ENCODE results near the gene CD1E.

The CD1E gene

DNA sequence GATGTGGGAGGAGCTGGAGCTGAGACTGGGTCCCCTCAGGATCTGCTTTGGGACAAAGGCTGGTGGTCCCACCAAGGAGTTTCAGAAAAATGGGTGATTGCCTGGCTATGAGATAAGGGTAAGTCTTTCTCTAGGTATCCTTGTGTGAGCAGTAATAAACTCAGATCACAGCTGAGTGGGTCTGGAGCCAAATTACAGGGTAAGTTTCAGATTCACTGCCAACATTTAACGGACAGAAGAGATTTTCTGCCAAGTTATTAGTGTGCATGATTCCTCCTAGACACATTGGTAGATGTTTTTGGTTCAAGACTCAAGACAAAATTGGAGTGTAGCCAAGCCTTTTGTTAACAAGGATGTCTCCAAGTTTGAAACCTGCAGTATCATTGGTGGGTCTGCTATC lies 29.8 kb upstream of the CD1E start:
- Histone ChIP-seq H3K27me3 (ENCODE audit: insufficient read depth, low read length, poor library complexity, severe bottlenecking) (no peaks in the 10 kb centered on the region), H4K20me1 (ENCODE audit: insufficient read depth, low read length, poor library complexity, severe bottlenecking) (no peaks in the 10 kb centered on the region), H3K4me2 (ENCODE audit: low read depth, low read length, poor library complexity, severe bottlenecking) (no peak overlapping the region), H3K9me2 (replicated peaks; ENCODE audit: low read depth, low read length) (no peaks in the 10 kb centered on the region), H2AFZ (ENCODE audit: low read length) (no peak overlapping the region), H3K4me1 (ENCODE audit: insufficient read depth, low read length, poor library complexity, severe bottlenecking) (no peaks in the 10 kb centered on the region), H3K36me3 (ENCODE audit: insufficient read depth, low read length) (no peaks in the 10 kb centered on the region; the same call in 1 of the 2 replicates), H3K79me2 (ENCODE audit: insufficient read depth, low read length) (no peaks in the 10 kb centered on the region), H3F3A (ENCODE audit: low read depth) (no peaks in the 10 kb centered on the region), H3K9ac (ENCODE audit: low read depth, low read length, poor library complexity, severe bottlenecking) (no peak overlapping the region), H3K9me3 (ENCODE audit: insufficient read depth, low read depth, low read length) (no peaks in the 10 kb centered on the region), H3K4me3 (ENCODE audit: low read length, poor library complexity, severe bottlenecking) (no peak overlapping the region)
- TF ChIP-seq, protein P1, sequence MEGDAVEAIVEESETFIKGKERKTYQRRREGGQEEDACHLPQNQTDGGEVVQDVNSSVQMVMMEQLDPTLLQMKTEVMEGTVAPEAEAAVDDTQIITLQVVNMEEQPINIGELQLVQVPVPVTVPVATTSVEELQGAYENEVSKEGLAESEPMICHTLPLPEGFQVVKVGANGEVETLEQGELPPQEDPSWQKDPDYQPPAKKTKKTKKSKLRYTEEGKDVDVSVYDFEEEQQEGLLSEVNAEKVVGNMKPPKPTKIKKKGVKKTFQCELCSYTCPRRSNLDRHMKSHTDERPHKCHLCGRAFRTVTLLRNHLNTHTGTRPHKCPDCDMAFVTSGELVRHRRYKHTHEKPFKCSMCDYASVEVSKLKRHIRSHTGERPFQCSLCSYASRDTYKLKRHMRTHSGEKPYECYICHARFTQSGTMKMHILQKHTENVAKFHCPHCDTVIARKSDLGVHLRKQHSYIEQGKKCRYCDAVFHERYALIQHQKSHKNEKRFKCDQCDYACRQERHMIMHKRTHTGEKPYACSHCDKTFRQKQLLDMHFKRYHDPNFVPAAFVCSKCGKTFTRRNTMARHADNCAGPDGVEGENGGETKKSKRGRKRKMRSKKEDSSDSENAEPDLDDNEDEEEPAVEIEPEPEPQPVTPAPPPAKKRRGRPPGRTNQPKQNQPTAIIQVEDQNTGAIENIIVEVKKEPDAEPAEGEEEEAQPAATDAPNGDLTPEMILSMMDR (conservative IDR thresholded peaks at IDR 0.05; ENCODE audit: low read length): no peak
- TF ChIP-seq EZH2phosphoT487 (IDR thresholded peaks at IDR 0.05; ENCODE audit: borderline replicate concordance): no peak

DNA sequence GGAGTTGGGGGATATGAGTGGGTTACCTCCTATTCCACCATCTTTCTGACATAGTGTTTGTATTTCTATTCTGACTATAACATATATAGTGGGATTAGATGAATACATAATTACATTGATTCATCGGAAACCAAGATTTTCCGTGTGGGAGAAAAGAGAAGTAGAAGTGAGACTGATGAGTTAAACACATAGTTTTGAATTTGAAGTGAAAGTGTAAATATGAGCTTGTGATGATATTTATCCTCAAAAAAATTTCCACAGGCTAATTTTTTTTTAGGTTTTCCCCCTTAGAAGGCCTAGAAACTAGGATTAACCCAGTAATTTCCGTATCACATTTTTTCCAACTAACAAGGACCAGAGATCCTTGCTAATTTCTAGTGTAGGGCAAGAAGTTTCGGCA lies 29.3 kb upstream of the CD1E start:
- H3K4me1 ChIP-seq (ENCODE audit: insufficient read depth, low read length, poor library complexity, severe bottlenecking): peaks cover under 1% of the 10 kb centered on the region
- H2AFZ ChIP-seq (ENCODE audit: low read length): no peak overlapping the region
- H4K20me1 ChIP-seq (ENCODE audit: insufficient read depth, low read length, poor library complexity, severe bottlenecking): no peaks in the 10 kb centered on the region
- H3K27me3 ChIP-seq (ENCODE audit: insufficient read depth, low read length, poor library complexity, severe bottlenecking): no peaks in the 10 kb centered on the region
- H3K4me2 ChIP-seq (ENCODE audit: low read depth, low read length, poor library complexity, severe bottlenecking): no peak overlapping the region
- no peaks in the 10 kb centered on the region for H3F3A ChIP-seq (ENCODE audit: low read depth)
- H3K9me2 ChIP-seq (replicated peaks; ENCODE audit: low read depth, low read length): no peaks in the 10 kb centered on the region
- H3K9ac ChIP-seq (ENCODE audit: low read depth, low read length, poor library complexity, severe bottlenecking): no peak overlapping the region
- TF ChIP-seq, protein P1 (conservative IDR thresholded peaks at IDR 0.05; ENCODE audit: low read length): no peak
- TF ChIP-seq EZH2phosphoT487 (IDR thresholded peaks at IDR 0.05; ENCODE audit: borderline replicate concordance): no peak
- no peaks in the 10 kb centered on the region for H3K79me2 ChIP-seq (ENCODE audit: insufficient read depth, low read length)
- no peaks in the 10 kb centered on the region for H3K9me3 ChIP-seq (ENCODE audit: insufficient read depth, low read depth, low read length)
- H3K4me3 ChIP-seq (ENCODE audit: low read length, poor library complexity, severe bottlenecking): no peak overlapping the region
- H3K36me3 ChIP-seq (ENCODE audit: insufficient read depth, low read length): no peaks in the 10 kb centered on the region; the same call in 1 of the 2 replicates

DNA sequence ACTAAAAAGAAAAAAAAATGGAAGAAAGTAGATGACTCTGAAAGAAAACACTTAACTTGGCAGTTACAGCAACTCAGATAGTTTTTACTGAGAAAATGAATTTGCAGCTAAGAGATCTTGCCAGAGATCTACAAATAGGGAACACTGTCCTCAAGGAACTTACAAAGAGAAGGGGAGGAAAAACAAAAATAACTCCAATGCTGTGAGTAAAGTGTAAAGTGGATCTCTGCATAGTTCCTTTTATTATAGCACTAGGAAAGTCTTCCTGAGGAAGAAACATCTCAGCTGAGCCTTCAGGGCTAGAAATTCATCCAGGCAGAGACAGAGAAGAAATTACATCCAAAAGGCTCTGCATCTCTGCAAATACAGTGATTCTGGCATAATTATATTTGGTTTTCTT lies 26.2 kb upstream of the CD1E start:
- TF ChIP-seq, protein P1 (conservative IDR thresholded peaks at IDR 0.05; ENCODE audit: low read length): no peak
- no peak for TF ChIP-seq EZH2phosphoT487 (IDR thresholded peaks at IDR 0.05; ENCODE audit: borderline replicate concordance)
- Histone ChIP-seq H3K9ac (ENCODE audit: low read depth, low read length, poor library complexity, severe bottlenecking) (no peak overlapping the region), H3K27me3 (ENCODE audit: insufficient read depth, low read length, poor library complexity, severe bottlenecking) (no peaks in the 10 kb centered on the region), H3K4me2 (ENCODE audit: low read depth, low read length, poor library complexity, severe bottlenecking) (no peak overlapping the region), H3K9me3 (ENCODE audit: insufficient read depth, low read depth, low read length) (no peaks in the 10 kb centered on the region), H4K20me1 (ENCODE audit: insufficient read depth, low read length, poor library complexity, severe bottlenecking) (no peaks in the 10 kb centered on the region), H2AFZ (ENCODE audit: low read length) (no peak overlapping the region), H3K4me3 (ENCODE audit: low read length, poor library complexity, severe bottlenecking) (no peak overlapping the region), H3F3A (ENCODE audit: low read depth) (no peaks in the 10 kb centered on the region), H3K4me1 (ENCODE audit: insufficient read depth, low read length, poor library complexity, severe bottlenecking) (peaks cover 3% of the 10 kb centered on the region), H3K79me2 (ENCODE audit: insufficient read depth, low read length) (no peaks in the 10 kb centered on the region), H3K36me3 (ENCODE audit: insufficient read depth, low read length) (no peaks in the 10 kb centered on the region; the same call in 1 of the 2 replicates), H3K9me2 (replicated peaks; ENCODE audit: low read depth, low read length) (no peaks in the 10 kb centered on the region)
